Panc1 (cell line): ENCODE data around the gene MOV10L1.

Source experiments
- CTCF ChIP-seq: fragments of 450-650 bp; IDR thresholded peaks from 2 replicates; pipeline ENCODE4 v1.5.1; 2017; ENCODE audit warnings: mild to moderate bottlenecking
- POLR2AphosphoS5 ChIP-seq: IDR thresholded peaks from 2 replicates; pipeline ENCODE4 v1.6.1; 2012; ENCODE audit warnings: mild to moderate bottlenecking, low read depth, low read length, moderate library complexity
- REST ChIP-seq, 2 experiments: IDR thresholded peaks; 2 replicates each; pipeline ENCODE4 v1.6.1; 2011 to 2012; ENCODE audit warnings: low read depth in 2 of 2, control low read depth in 1 of 2, low read length in 1 of 2, mild to moderate bottlenecking in 1 of 2, moderate library complexity in 1 of 2; ENCODE audit not compliant: insufficient read depth in 1 of 2
- SIN3A ChIP-seq: IDR thresholded peaks from 2 replicates; pipeline ENCODE4 v1.6.1; 2012; ENCODE audit warnings: low read depth, mild to moderate bottlenecking, low read length, moderate library complexity, borderline replicate concordance; ENCODE audit not compliant: insufficient read depth
- TCF7L2 ChIP-seq: IDR thresholded peaks from 2 replicates; pipeline ENCODE4 v1.6.1; 2011; ENCODE audit warnings: mild to moderate bottlenecking, low read depth, low read length, inconsistent platforms

GRCh38 chr22:50186761-50187523 lies 97.1 kb downstream of the MOV10L1 start:
- no peak for TF ChIP-seq REST (IDR thresholded peaks at IDR 0.05; ENCODE audit: insufficient read depth in 1 of 2, low read depth in 2 of 2, low read length in 1 of 2)
- TF ChIP-seq CTCF: no peak
- TF ChIP-seq POLR2AphosphoS5: no peak
- no peak for TF ChIP-seq SIN3A
- no peak for TF ChIP-seq TCF7L2
